Right forelimb (tissue), 1 donor: Measurements from ENCODE around the gene SV2B.
A peak's percentile ranks its signal among the peaks of the same experiment; 100 is the strongest.
"Not testable (repeated sequence)": the region's sequence is repeated elsewhere in the genome, so short reads cannot be mapped to it uniquely, and the experiment has no call there.

Experiments used
- DNase-seq: peaks from one replicate; pipeline ENCODE4 v3.0.0-alpha.2; 2018

SV2B gene

DNA sequence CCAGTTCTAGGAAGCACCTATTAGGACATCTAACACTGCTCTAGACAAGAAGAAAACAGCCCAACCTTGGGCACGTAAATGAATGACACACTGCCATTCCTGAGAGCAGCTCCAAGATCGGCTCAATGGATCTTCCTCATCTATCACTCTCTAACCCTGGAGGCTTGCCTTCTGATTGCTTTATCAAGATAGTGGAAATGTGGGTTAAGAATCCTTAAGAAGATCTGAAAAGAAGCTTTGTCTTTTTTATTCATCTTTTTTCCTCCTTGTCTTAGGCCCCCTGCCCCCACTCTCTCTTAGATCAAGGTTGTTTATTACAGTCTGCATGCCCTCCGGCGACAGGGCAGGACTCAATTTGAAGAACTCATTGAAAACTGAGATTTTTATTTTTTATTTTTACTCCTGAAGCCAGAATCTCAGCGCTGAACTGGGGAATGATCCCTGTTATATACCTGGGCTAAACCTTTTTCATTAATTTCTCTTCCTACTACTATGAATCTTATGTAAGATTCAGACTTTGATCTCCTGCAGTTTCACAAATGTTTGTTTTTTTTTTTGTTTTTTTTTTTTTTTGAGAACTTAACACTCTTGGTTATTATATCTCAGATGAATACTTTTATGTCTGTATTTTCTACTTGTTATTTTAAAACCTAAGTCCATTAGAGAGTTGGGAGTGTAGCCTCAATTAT, 219.5 kb downstream of the SV2B start:
- no peak for DNase-seq

DNA sequence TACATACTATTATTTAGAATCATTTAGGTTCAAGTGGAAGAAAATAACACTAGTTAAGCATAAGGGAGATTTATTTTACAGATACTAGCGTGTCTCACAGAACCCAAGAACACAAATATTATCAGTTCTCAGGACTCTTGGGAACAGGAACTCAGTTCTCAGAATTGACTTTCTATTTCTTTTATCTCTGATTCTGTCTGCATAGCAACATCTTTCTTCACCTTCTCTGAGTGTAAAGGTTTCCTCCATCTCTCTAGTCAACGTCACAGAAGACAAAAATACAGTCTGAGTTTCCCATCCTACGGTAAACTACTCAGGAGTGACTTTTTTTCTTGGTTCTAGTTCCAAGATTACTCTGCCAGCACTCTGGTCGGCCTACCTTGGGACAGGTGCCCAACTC, 220.0 kb downstream of the SV2B start:
- DNase-seq = no peak

DNA sequence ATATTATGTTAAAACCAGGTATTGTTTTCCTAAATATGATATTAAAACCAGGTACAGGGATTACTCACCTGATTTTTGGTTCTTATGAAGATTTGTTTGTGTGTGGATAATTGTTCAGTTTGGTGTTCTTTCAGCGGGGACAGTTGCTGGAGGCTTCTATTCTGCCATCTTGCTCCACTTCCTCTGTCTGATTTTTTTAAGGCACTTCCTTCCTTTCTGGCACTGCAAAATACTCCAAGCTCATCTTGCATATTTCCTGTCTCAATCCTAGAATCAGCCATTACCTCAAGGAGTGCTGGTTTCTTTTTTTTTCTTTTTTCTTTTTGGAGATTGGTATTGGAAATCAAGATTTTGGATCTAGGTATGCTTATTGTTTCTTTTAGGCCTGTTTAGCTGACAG, 229.9 kb downstream of the SV2B start:
- DNase-seq = no peak

DNA sequence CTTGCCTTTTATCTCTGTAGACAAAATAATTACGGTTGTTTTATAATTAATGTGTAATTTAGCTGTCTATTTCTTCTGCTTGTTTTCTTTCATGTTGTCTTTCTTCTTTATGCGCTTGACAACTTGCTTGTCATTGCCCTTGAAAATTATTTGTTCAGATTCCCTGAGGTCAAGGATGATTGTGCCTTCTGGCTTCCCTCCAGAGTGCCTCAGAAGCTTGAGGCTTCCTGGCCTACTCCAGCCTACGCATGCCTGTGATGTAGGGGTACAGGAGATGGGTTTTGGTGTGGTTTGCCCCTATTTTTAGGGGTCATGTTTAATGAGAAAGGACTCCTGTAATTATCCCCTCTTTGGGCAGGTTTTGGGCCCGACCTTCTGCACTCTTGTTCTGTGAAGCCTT, 231.5 kb downstream of the SV2B start:
- no peak for DNase-seq

DNA sequence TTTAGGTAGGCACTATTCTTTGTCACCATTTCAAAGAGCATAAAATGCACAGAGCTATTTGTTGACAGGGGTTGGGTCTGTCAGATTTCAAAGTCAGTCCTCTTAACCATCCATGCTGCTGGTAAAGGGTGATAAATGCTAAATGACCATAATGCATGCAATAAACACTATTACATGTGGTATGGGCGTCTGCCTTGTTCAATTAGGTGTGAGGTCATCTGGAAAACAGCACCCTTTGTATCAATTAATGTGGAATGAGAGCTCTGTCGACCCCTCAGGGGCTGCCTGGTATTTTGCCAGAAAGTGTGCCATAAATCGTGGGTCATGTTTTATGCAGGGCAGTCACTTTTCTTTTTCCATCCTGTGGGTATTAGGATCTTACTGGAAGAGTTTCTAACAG, 235.6 kb downstream of the SV2B start:
- DNase-seq = no peak

DNA sequence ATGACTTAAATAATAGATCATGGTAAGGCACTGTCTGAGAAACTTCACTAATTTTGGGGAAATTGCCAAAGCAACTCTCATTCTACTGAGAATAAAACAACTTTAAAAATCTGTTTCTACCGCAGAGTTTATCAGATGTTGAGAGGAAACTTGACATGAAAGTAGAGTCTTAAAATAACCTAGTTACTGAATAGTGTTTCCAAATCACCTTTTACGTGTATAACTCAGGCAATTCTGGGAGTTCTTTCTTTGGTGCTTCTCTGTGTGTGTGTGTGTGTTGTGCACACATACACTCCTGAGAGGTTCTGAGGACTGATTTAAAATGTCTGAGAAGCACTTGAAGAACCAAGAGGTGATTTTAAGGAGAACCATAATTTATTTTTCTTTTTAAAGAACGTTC, 236.6 kb downstream of the SV2B start:
- DNase-seq = no peak

DNA sequence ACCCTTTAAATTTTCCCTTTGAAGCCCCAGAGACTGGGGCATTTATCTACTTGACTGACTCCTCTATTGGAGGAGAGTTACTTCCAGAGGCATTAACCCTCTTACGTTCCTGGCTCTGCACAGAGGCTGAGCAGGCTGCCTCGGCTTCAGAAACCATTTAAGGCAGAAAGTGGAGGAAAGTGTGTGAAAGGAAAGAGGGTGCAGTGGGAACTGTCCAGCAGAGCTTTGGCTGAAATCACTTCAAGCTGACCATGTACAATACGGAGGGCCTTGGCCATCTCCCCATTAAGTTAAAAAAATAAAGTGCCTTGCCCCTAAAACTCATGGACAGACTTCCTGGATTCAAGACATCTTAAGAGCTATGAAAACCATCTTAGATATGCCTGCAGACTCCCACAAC, 238.7 kb downstream of the SV2B start:
- peak; percentile 50 for DNase-seq

DNA sequence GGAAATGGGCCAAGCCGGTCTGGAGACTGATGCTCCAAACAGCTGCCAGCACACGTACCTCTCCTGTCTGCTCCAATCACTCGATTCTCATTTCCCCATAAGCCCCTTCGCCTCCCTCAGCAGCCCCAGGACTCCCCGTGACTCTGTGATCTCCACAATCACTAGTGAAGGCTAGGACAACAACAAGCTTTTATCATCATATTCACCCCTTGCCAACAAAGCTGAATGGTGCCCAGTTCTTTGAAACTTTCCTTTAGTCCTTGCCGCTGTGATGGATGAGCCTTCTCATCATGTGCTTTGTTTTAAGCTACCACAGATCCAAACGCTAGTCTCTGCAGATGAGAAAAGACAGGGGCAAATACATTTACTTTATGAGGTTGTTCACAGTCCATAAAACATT, 242.0 kb downstream of the SV2B start:
- DNase-seq = no peak

DNA sequence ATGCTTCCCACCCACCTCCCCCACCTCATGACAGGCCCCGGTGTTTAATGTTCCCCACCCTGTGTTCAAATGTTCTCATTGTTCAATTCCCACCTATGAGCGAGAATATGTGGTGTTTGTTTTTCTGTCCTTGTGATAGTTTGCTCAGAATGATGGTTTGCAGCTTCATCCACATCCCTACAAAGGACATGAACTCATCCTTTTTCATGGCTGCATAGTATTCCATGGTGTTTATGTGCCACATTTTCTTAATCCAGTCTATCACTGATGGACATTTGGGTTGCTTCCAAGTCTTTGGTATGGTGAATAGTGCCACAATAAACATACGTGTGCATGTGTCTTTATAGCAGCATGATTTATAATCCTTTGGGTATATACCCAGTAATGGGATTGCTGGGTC, 244.9 kb downstream of the SV2B start:
- DNase-seq = not testable (repeated sequence)

DNA sequence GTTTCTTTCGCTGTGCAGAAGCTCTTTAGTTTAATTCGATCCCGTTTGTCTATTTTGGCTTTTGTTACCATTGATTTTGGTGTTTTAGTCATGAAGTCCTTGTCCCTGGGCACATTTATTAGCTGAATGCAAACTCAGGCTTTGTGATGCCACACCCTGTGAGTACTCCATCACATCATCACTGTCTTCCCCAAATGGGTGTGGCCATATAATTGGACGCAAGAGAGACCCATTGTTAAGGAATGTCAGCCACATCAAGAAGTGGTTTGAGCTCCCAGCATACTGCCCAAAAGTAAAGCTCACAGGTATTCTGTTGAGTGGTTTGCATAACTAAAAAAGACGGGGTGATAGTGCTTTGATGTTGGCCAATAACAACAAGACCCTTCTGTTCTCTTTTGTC, 245.7 kb downstream of the SV2B start:
- no peak for DNase-seq

DNA sequence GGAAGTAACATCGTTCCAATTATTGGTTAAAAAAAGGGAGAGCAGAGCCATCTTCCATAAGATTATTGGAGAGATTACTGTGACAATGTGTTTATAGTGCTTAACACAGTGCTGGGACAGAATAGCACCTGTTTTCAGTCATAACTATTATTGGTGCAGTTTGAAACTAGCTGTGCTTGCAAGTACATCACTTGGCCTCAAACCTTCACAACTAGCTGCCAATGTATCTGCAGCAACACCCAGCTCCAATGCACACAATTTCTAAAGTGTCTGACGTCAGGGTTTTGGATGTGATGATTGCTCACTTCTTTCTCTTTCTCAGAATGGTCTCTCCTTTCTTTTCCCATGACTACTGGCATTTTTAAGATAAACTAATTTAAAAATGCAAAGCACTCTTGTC, 246.2 kb downstream of the SV2B start:
- no peak for DNase-seq

DNA sequence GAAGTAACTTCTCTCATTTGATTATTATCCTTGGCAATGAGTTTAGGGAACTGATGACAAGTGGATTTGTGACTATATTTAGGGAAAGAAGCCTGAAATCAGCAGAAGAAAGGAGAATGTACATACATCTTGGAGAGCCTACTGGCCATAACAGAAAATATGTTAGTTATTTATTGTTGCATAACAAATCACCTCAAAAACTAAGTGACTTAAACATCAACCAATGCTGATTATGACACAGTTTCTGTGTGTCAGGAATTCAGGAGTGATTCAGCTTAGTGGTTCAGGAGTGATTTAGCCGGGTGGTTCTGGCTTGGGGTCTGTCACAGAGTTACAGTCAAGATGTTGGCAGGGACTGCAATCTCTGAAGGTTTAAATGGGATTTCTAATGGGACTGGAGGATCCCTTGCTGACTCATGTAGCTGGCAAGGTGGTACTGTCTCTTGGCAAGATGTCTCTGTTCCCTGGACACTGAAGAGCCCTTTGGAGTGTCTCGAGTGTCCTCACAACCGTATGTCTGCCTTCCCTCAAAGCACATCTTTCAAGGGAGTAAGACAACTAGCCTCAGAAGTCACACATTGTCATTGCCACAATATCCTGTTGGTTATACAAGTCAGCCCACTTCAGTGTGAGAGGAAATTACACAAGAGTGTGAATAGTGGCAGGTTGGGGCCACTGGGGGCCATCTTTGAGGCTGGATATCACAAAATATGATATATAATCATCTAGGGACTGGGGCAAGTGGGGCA, 248.9 kb downstream of the SV2B start:
- DNase-seq = no peak
